ENCODE data around the gene VGLL4.
"Not testable (repeated sequence)": the region's sequence is repeated elsewhere in the genome, so short reads cannot be mapped to it uniquely, and the experiment has no call there.

Gene VGLL4

DNA sequence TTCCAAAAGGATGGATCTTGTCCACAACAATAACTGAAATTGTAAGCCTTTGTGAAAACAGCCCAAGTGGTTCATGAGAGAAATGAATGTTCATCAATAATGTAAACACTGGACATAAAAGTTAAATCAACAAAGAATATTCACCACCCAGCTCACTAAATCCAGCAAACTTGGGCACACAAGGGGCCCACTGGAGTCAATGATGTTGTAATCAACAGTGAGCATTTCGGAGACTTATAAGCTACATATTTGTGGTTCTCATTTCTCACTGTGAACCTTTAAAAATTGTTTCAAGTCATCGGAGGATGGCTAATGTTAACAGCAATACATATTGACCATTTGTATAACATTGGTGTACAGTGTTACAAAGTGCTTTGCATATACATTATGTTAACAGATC is 63.1 kb downstream of the VGLL4 start:
- Histone ChIP-seq H3K9me3 (no peaks in the 10 kb centered on the region), H3K27me3 (no peaks in the 10 kb centered on the region), H3K4me1 (peaks cover 2% of the 10 kb centered on the region; the same call in 1 of the 2 replicates), H3K36me3 (no peaks in the 10 kb centered on the region; the same call in 1 of the 2 replicates), H3K4me3 (ENCODE audit: low read depth, low read length) (no peak overlapping the region)
- TF ChIP-seq, protein P1, sequence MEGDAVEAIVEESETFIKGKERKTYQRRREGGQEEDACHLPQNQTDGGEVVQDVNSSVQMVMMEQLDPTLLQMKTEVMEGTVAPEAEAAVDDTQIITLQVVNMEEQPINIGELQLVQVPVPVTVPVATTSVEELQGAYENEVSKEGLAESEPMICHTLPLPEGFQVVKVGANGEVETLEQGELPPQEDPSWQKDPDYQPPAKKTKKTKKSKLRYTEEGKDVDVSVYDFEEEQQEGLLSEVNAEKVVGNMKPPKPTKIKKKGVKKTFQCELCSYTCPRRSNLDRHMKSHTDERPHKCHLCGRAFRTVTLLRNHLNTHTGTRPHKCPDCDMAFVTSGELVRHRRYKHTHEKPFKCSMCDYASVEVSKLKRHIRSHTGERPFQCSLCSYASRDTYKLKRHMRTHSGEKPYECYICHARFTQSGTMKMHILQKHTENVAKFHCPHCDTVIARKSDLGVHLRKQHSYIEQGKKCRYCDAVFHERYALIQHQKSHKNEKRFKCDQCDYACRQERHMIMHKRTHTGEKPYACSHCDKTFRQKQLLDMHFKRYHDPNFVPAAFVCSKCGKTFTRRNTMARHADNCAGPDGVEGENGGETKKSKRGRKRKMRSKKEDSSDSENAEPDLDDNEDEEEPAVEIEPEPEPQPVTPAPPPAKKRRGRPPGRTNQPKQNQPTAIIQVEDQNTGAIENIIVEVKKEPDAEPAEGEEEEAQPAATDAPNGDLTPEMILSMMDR (IDR thresholded peaks at IDR 0.05; ENCODE audit: low read depth, low read length) = no peak
- DNase-seq = no peak

DNA sequence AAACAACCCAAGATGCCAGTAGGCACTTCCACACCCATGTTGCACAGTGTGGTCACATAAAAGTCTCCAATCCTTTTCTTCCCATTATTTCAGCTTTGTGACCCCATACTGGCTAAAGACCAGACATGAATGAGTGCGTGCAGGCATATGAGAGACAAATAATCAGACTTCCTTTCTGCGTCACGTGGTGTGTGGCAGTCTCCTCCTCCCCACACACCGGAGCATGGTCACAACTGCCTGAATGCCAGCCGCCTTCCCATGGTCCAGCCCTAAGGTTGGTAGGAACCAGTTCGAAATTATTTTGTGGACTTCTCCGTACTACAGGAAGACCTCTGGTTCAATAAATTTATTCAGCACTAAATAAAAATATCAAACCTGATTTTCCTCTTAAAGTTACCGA is 65.5 kb downstream of the VGLL4 start:
- Histone ChIP-seq H3K4me1 (peaks cover 2% of the 10 kb centered on the region; the same call in 1 of the 2 replicates), H3K9me3 (no peaks in the 10 kb centered on the region), H3K4me3 (ENCODE audit: low read depth, low read length) (no peak overlapping the region), H3K36me3 (no peaks in the 10 kb centered on the region; the same call in 1 of the 2 replicates), H3K27me3 (no peaks in the 10 kb centered on the region)
- TF ChIP-seq, protein P1 (IDR thresholded peaks at IDR 0.05; ENCODE audit: low read depth, low read length) = no peak
- no peak for DNase-seq

DNA sequence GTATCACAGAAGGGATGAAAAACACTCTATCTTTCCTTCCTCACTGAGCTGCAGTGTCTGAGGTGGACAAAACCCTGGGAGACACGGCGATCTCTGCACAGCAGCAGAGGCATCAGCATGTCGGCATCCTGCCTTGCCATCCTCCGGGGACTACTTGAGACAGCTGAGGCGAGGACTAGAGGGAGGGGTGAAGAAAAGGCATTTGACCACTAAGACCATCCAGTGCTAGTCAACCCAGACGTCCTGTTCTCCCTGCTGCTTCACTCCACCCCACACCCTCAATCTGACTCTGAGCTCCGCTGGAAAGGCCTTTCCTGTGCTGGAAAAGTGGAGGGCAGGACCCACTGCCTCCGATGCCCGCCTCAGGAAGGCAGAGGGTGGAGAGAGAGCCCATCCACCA is 67.3 kb downstream of the VGLL4 start:
- Histone ChIP-seq H3K27me3 (no peaks in the 10 kb centered on the region), H3K4me3 (ENCODE audit: low read depth, low read length) (no peak overlapping the region), H3K9me3 (no peaks in the 10 kb centered on the region), H3K4me1 (no peaks in the 10 kb centered on the region), H3K36me3 (no peaks in the 10 kb centered on the region; the same call in 1 of the 2 replicates)
- no peak for DNase-seq
- TF ChIP-seq, protein P1 (IDR thresholded peaks at IDR 0.05; ENCODE audit: low read depth, low read length) = no peak

GRCh38 chr3:11575677-11576076 is 68.0 kb downstream of the VGLL4 start:
- no peaks in the 10 kb centered on the region; the same call in 1 of the 2 replicates for H3K36me3 ChIP-seq
- TF ChIP-seq, protein P1 (IDR thresholded peaks at IDR 0.05; ENCODE audit: low read depth, low read length) = no peak
- DNase-seq = no peak
- H3K4me3 ChIP-seq (ENCODE audit: low read depth, low read length) = no peak overlapping the region
- H3K4me1 ChIP-seq = no peaks in the 10 kb centered on the region; the same call in 1 of the 2 replicates
- H3K9me3 ChIP-seq = no peaks in the 10 kb centered on the region
- H3K27me3 ChIP-seq = no peaks in the 10 kb centered on the region

DNA sequence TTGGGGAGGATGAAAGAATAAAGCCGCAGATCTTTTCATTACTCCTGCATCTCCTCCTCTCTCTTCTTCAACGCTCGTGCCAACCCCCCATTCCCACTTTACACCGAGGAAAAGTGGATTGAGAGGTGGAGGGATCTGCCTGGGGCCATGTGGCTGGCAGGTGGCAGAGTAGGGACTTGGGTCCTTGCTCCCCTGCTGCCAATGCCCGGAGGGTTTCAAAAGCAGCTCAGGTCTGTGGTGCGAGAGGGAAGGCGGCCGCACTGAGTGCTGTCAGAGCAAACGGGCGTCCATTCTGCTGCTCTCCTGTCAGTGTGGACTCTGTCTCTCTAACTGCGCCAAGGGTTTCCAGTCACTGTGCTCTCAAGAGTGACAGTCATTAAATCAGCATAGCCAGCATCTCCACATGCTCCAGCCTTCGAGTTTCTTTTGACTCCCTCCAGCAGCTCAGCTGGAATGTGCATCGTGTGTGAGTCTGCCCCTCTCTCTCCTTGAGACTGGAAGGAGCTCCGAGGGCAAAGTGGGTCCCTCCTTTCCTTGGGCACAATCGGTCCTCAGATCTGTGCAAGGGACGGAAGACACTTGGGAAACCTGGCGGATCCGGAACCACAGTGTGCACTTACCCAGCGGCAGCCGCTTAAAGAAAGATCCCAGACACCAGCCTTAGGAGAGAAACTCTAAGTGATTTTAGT is 68.6 kb downstream of the VGLL4 start:
- H3K36me3 ChIP-seq = no peaks in the 10 kb centered on the region; the same call in 1 of the 2 replicates
- no peak for DNase-seq

GRCh38 chr3:11572660-11573059 is 71.1 kb downstream of the VGLL4 start:
- not testable (repeated sequence) for H3K36me3 ChIP-seq; H3K4me3 ChIP-seq (ENCODE audit: low read depth, low read length); H3K4me1 ChIP-seq; H3K27me3 ChIP-seq; H3K9me3 ChIP-seq; DNase-seq

More for the DNA sequence above, 68.6 kb downstream of the VGLL4 start:
- TF ChIP-seq, protein P1 (IDR thresholded peaks at IDR 0.05; ENCODE audit: low read depth, low read length) = no peak
- H3K4me1 ChIP-seq = no peaks in the 10 kb centered on the region; the same call in 1 of the 2 replicates
- H3K4me3 ChIP-seq (ENCODE audit: low read depth, low read length) = no peak overlapping the region
- no peaks in the 10 kb centered on the region for H3K9me3 ChIP-seq
- no peaks in the 10 kb centered on the region for H3K27me3 ChIP-seq

Measured in BE2C (cell line).